ENCODE measurements around the gene MDM2. TPM values are rescaled to one million over a fixed set of nuclear protein-coding genes. Genes with fewer than 3 reads are reported as not detected.
"Not testable (repeated sequence)": the region's sequence is repeated elsewhere in the genome, so short reads cannot be mapped to it uniquely, and the experiment has no call there.

MDM2 gene
- total RNA-seq, 1 donor from 2014 or later = 85.1 TPM

- Histone ChIP-seq H3K27me3 (ENCODE audit: control insufficient read depth in 3 of 3, insufficient read depth in 3 of 3, low read length in 3 of 3) (no peaks in the 10 kb centered on the region), H3K4me1 (ENCODE audit: control insufficient read depth in 3 of 3, insufficient read depth in 3 of 3, low read length in 3 of 3) (peaks cover 3 to 8% (median 7%) of the 10 kb centered on the region in 3 donors), H3K27ac (ENCODE audit: low read depth, low read length) (no peak overlapping the region), H3K9ac (ENCODE audit: low read depth in 1 of 3, low read length in 3 of 3) (no peak overlapping the region), H3K4me3 (ENCODE audit: low read length in 3 of 3) (no peak overlapping the region), H3K9me3 (ENCODE audit: control insufficient read depth in 3 of 3, low read length in 3 of 3) (no peaks in the 10 kb centered on the region), H3K36me3 (ENCODE audit: control insufficient read depth in 3 of 3, insufficient read depth in 3 of 3, low read length in 3 of 3) (peaks cover 0 to 4% (median 3%) of the 10 kb centered on the region in 3 donors)
These were observed 3.1 kb upstream of the MDM2 start for GRCh38 chr12:68804657-68805591.

DNA sequence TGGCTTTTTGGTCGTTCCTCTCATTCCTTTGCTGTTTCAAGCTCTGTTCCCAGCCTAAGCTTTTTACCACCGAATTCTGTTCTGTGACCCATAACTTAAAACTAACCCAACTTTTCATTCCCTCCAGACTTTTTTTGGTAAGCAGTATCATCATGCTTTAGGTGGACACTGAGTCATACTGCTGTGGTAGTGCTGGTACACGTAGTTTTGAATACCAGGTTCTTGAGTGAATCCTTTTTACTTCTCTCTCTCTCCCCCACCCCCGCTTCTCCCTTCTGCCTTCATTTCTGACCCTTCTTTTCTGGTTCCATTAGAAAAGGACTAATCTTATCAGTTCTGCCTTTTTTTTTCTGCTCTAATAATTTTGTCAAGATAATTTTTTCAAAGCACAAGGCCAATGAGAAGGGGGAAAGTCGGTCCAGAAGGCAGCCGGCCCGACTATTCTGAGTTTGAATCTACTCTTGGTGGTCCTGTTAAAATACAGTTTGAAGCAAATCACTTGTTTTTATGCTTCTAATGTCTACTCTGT is 2.3 kb upstream of the MDM2 start:
- H3K36me3 ChIP-seq (ENCODE audit: control insufficient read depth in 3 of 3, insufficient read depth in 3 of 3, low read length in 3 of 3) = peaks cover 0 to 4% (median 3%) of the 10 kb centered on the region in 3 donors

GRCh38 chr12:68806488-68807237 is 1.3 kb upstream of the MDM2 start:
- peaks cover 3 to 8% (median 7%) of the 10 kb centered on the region in 3 donors for H3K4me1 ChIP-seq (ENCODE audit: control insufficient read depth in 3 of 3, insufficient read depth in 3 of 3, low read length in 3 of 3)
- H3K27me3 ChIP-seq (ENCODE audit: control insufficient read depth in 3 of 3, insufficient read depth in 3 of 3, low read length in 3 of 3) = no peaks in the 10 kb centered on the region
- H3K9me3 ChIP-seq (ENCODE audit: control insufficient read depth in 3 of 3, low read length in 3 of 3) = no peaks in the 10 kb centered on the region
- H3K27ac ChIP-seq (ENCODE audit: low read depth, low read length) = peak overlapping the region; percentile 99
- H3K36me3 ChIP-seq (ENCODE audit: control insufficient read depth in 3 of 3, insufficient read depth in 3 of 3, low read length in 3 of 3) = peaks cover 0 to 4% (median 3%) of the 10 kb centered on the region in 3 donors
- peak overlapping the region in 1 of 3 donors; percentile 91 for H3K4me3 ChIP-seq (ENCODE audit: low read length in 3 of 3)
- peak overlapping the region in 2 of 3 donors; percentile 99 to 100 for H3K9ac ChIP-seq (ENCODE audit: low read depth in 1 of 3, low read length in 3 of 3)

More for the DNA sequence above, 2.3 kb upstream of the MDM2 start:
- Histone ChIP-seq H3K27me3 (ENCODE audit: control insufficient read depth in 3 of 3, insufficient read depth in 3 of 3, low read length in 3 of 3) (no peaks in the 10 kb centered on the region), H3K4me1 (ENCODE audit: control insufficient read depth in 3 of 3, insufficient read depth in 3 of 3, low read length in 3 of 3) (peaks cover 3 to 8% (median 7%) of the 10 kb centered on the region in 3 donors), H3K9ac (ENCODE audit: low read depth in 1 of 3, low read length in 3 of 3) (no peak overlapping the region), H3K4me3 (ENCODE audit: low read length in 3 of 3) (no peak overlapping the region), H3K9me3 (ENCODE audit: control insufficient read depth in 3 of 3, low read length in 3 of 3) (no peaks in the 10 kb centered on the region), H3K27ac (ENCODE audit: low read depth, low read length) (no peak overlapping the region)

GRCh38 chr12:68807274-68807575 is 752 bp upstream of the MDM2 start:
- not testable (repeated sequence) for H3K4me1 ChIP-seq (ENCODE audit: control insufficient read depth in 3 of 3, insufficient read depth in 3 of 3, low read length in 3 of 3); H3K9me3 ChIP-seq (ENCODE audit: control insufficient read depth in 3 of 3, low read length in 3 of 3); H3K36me3 ChIP-seq (ENCODE audit: control insufficient read depth in 3 of 3, insufficient read depth in 3 of 3, low read length in 3 of 3); H3K27me3 ChIP-seq (ENCODE audit: control insufficient read depth in 3 of 3, insufficient read depth in 3 of 3, low read length in 3 of 3)
- Histone ChIP-seq H3K27ac (ENCODE audit: low read depth, low read length) (peak overlapping the region; percentile 99), H3K4me3 (ENCODE audit: low read length in 3 of 3) (peak overlapping the region; percentile 91 to 98 (median 93)), H3K9ac (ENCODE audit: low read depth in 1 of 3, low read length in 3 of 3) (peak overlapping the region; percentile 91 to 100 (median 99))

GRCh38 chr12:68808388-68809189 is 612 bp downstream of the MDM2 start:
- Histone ChIP-seq H3K27me3 (ENCODE audit: control insufficient read depth in 3 of 3, insufficient read depth in 3 of 3, low read length in 3 of 3) (no peaks in the 10 kb centered on the region), H3K36me3 (ENCODE audit: control insufficient read depth in 3 of 3, insufficient read depth in 3 of 3, low read length in 3 of 3) (peaks cover 6 to 10% (median 9%) of the 10 kb centered on the region in 3 donors), H3K4me3 (ENCODE audit: low read length in 3 of 3) (peak overlapping the region; percentile 91 to 98 (median 93)), H3K9me3 (ENCODE audit: control insufficient read depth in 3 of 3, low read length in 3 of 3) (no peaks in the 10 kb centered on the region), H3K27ac (ENCODE audit: low read depth, low read length) (peak overlapping the region; percentile 99), H3K9ac (ENCODE audit: low read depth in 1 of 3, low read length in 3 of 3) (peak overlapping the region; percentile 99 to 100 (median 99)), H3K4me1 (ENCODE audit: control insufficient read depth in 3 of 3, insufficient read depth in 3 of 3, low read length in 3 of 3) (peaks cover 5 to 13% (median 10%) of the 10 kb centered on the region in 3 donors)

GRCh38 chr12:68809190-68810026 is 1.4 kb downstream of the MDM2 start:
- Histone ChIP-seq H3K27me3 (ENCODE audit: control insufficient read depth in 3 of 3, insufficient read depth in 3 of 3, low read length in 3 of 3) (no peaks in the 10 kb centered on the region), H3K4me1 (ENCODE audit: control insufficient read depth in 3 of 3, insufficient read depth in 3 of 3, low read length in 3 of 3) (peaks cover 5 to 13% (median 10%) of the 10 kb centered on the region in 3 donors), H3K36me3 (ENCODE audit: control insufficient read depth in 3 of 3, insufficient read depth in 3 of 3, low read length in 3 of 3) (peaks cover 7 to 14% (median 9%) of the 10 kb centered on the region in 3 donors), H3K9me3 (ENCODE audit: control insufficient read depth in 3 of 3, low read length in 3 of 3) (no peaks in the 10 kb centered on the region), H3K9ac (ENCODE audit: low read depth in 1 of 3, low read length in 3 of 3) (peak overlapping the region; percentile 70 to 99 (median 99)), H3K27ac (ENCODE audit: low read depth, low read length) (peak overlapping the region; percentile 99), H3K4me3 (ENCODE audit: low read length in 3 of 3) (peak overlapping the region; percentile 91 to 98 (median 93))

DNA sequence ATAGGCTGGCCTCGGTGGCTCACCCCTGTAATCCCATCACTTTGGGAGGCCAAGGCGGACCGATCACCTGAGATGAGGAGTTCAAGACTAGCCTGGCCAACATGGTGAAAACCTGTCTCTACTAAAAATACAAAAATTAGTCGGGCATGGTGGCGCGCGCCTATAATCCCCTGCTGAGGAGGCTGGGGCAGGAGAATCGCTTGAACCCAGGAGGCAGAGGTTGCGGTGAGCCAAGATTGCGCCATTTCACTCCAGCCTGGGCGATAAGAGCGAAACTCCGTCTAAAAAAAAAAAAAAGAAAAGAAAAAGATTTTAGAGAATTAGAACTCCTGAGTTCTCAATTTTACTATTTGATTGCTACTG is 2.0 kb downstream of the MDM2 start:
- not testable (repeated sequence) for H3K9ac ChIP-seq (ENCODE audit: low read depth in 1 of 3, low read length in 3 of 3); H3K27ac ChIP-seq (ENCODE audit: low read depth, low read length); H3K27me3 ChIP-seq (ENCODE audit: control insufficient read depth in 3 of 3, insufficient read depth in 3 of 3, low read length in 3 of 3); H3K9me3 ChIP-seq (ENCODE audit: control insufficient read depth in 3 of 3, low read length in 3 of 3)
- Histone ChIP-seq H3K4me1 (ENCODE audit: control insufficient read depth in 3 of 3, insufficient read depth in 3 of 3, low read length in 3 of 3) (peaks cover 5 to 13% (median 10%) of the 10 kb centered on the region in 3 donors), H3K36me3 (ENCODE audit: control insufficient read depth in 3 of 3, insufficient read depth in 3 of 3, low read length in 3 of 3) (peaks cover 10 to 20% (median 15%) of the 10 kb centered on the region in 3 donors), H3K4me3 (ENCODE audit: low read length in 3 of 3) (peak overlapping the region in 1 of 3 donors; percentile 98)

GRCh38 chr12:68811573-68811972 is 3.6 kb downstream of the MDM2 start:
- not testable (repeated sequence) for H3K4me3 ChIP-seq (ENCODE audit: low read length in 3 of 3); H3K9ac ChIP-seq (ENCODE audit: low read depth in 1 of 3, low read length in 3 of 3); H3K27me3 ChIP-seq (ENCODE audit: control insufficient read depth in 3 of 3, insufficient read depth in 3 of 3, low read length in 3 of 3); H3K9me3 ChIP-seq (ENCODE audit: control insufficient read depth in 3 of 3, low read length in 3 of 3); H3K27ac ChIP-seq (ENCODE audit: low read depth, low read length)
- Histone ChIP-seq H3K36me3 (ENCODE audit: control insufficient read depth in 3 of 3, insufficient read depth in 3 of 3, low read length in 3 of 3) (peaks cover 10 to 24% (median 23%) of the 10 kb centered on the region in 3 donors), H3K4me1 (ENCODE audit: control insufficient read depth in 3 of 3, insufficient read depth in 3 of 3, low read length in 3 of 3) (peaks cover 5 to 13% (median 10%) of the 10 kb centered on the region in 3 donors)

Data from skeletal muscle tissue (tissue), 4 donors.